Measurements from ENCODE around the gene SLC22A23. TPM values are rescaled to one million over a fixed set of nuclear protein-coding genes. Genes with fewer than 3 reads are reported as not detected.

SLC22A23 gene
- total RNA-seq, 1 donor from 2014 or later = 18.7 TPM

- H3K4me3 ChIP-seq (ENCODE audit: low read depth, low read length) = no peak overlapping the region
- no peak for FAIRE-seq
- TF ChIP-seq CTCF (IDR thresholded peaks at IDR 0.05; ENCODE audit: insufficient read depth, low read length, severe bottlenecking) = no peak
Observed at GRCh38 chr6:3355358-3356055, 101.3 kb downstream of the SLC22A23 start.

GRCh38 chr6:3355011-3355357, 101.9 kb downstream of the SLC22A23 start:
- no peaks in the 10 kb centered on the region for H3K27me3 ChIP-seq (ENCODE audit: control insufficient read depth, insufficient read depth, low read length)
- no peak for DNase-seq (ENCODE audit: low read depth)
- no peak for TF ChIP-seq CTCF (IDR thresholded peaks at IDR 0.05; ENCODE audit: insufficient read depth, low read length, severe bottlenecking)
- FAIRE-seq = no peak
- no peak overlapping the region for H3K4me3 ChIP-seq (ENCODE audit: low read depth, low read length)
- H3K36me3 ChIP-seq (ENCODE audit: control insufficient read depth, insufficient read depth, low read length) = no peaks in the 10 kb centered on the region

More at GRCh38 chr6:3355358-3356055, 101.3 kb downstream of the SLC22A23 start:
- Histone ChIP-seq H3K27me3 (ENCODE audit: control insufficient read depth, insufficient read depth, low read length) (no peaks in the 10 kb centered on the region), H3K36me3 (ENCODE audit: control insufficient read depth, insufficient read depth, low read length) (peaks cover 2% of the 10 kb centered on the region)
- no peak for DNase-seq (ENCODE audit: low read depth)

- no peak for TF ChIP-seq CTCF (IDR thresholded peaks at IDR 0.05; ENCODE audit: insufficient read depth, low read length, severe bottlenecking)
- no peaks in the 10 kb centered on the region for H3K36me3 ChIP-seq (ENCODE audit: control insufficient read depth, insufficient read depth, low read length)
- no peaks in the 10 kb centered on the region for H3K27me3 ChIP-seq (ENCODE audit: control insufficient read depth, insufficient read depth, low read length)
- FAIRE-seq (no peak), DNase-seq (ENCODE audit: low read depth) (no peak)
- H3K4me3 ChIP-seq (ENCODE audit: low read depth, low read length) = no peak overlapping the region
Observed at GRCh38 chr6:3353939-3354338, 102.9 kb downstream of the SLC22A23 start.

DNA sequence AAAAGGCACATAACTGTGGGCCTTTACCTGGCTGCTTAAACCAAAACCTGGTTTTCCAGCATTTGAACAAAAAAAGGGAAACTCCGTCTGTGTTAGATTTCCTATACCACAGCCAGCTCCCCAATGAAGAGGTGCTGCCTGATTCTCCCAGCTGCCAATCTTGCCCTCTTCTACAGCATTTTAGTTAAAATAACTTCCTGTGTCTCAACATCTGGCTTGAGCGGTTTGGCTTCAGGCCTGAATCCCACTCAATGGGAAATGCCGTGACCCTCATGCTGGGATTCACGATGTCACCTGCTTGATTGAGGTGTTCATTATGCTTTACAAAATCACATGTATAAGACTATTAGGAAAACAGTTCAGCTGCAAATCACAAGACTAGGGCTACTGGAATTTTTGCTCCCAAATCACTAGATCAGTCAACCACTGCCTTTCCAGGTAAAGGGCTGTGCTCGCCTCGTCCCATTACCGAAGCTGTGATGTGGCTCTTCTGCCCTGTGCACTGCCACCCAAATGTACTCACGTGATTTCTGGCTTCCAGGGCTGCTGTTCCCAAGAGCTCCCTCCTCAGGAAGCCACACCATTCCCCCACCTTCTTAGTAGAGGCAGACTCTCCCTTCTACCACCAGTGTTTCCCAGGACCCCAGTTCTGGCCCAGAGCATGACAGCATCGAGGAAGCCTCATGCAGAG, 103.5 kb downstream of the SLC22A23 start:
- no peaks in the 10 kb centered on the region for H3K36me3 ChIP-seq (ENCODE audit: control insufficient read depth, insufficient read depth, low read length)
- TF ChIP-seq CTCF (IDR thresholded peaks at IDR 0.05; ENCODE audit: insufficient read depth, low read length, severe bottlenecking) = no peak
- DNase-seq (ENCODE audit: low read depth) (no peak), FAIRE-seq (no peak)
- no peak overlapping the region for H3K4me3 ChIP-seq (ENCODE audit: low read depth, low read length)
- no peaks in the 10 kb centered on the region for H3K27me3 ChIP-seq (ENCODE audit: control insufficient read depth, insufficient read depth, low read length)

- TF ChIP-seq CTCF (IDR thresholded peaks at IDR 0.05; ENCODE audit: insufficient read depth, low read length, severe bottlenecking) = no peak
- FAIRE-seq (no peak), DNase-seq (ENCODE audit: low read depth) (no peak)
- Histone ChIP-seq H3K4me3 (ENCODE audit: low read depth, low read length) (no peak overlapping the region), H3K36me3 (ENCODE audit: control insufficient read depth, insufficient read depth, low read length) (peaks cover 1% of the 10 kb centered on the region), H3K27me3 (ENCODE audit: control insufficient read depth, insufficient read depth, low read length) (no peaks in the 10 kb centered on the region)
Observed at GRCh38 chr6:3352678-3353077, 104.2 kb downstream of the SLC22A23 start.

All from bronchial epithelial cell (primary cell).